GM23338 (cell line): Measurements from ENCODE around the gene ZNF641.

Experiments
- CREB1 ChIP-seq: fragments of 250-450 bp; sonication (Bioruptor Pico); IDR thresholded peaks from 2 replicates; pipeline ENCODE4 v1.5.0; 2020; ENCODE audit warnings: low read depth, mild to moderate bottlenecking, moderate library complexity
- CTCF ChIP-seq, 2 experiments: fragments of 200-600 bp in 1 of 2; sonication (generic) in 1 of 2; conservative IDR thresholded peaks; 2 replicates each; pipeline versions ENCODE4 v1.5.1 to v1.6.1; 2016 to 2017; ENCODE audit warnings: antibody characterized with exemption in 2 of 2, low read depth in 2 of 2, mild to moderate bottlenecking in 2 of 2, moderate library complexity in 1 of 2
- ETS1 ChIP-seq: IDR thresholded peaks from 2 replicates; pipeline ENCODE4 v1.6.1; 2016; ENCODE audit warnings: antibody characterized with exemption
- EZH2 ChIP-seq: fragments of 200-600 bp; sonication (generic); IDR thresholded peaks from one replicate; pipeline ENCODE4 v1.8.0; 2017; ENCODE audit warnings: antibody characterized with exemption, mild to moderate bottlenecking, low read depth; ENCODE audit not compliant: unreplicated experiment
- EZH2phosphoT487 ChIP-seq: fragments of 200-600 bp; sonication (generic); IDR thresholded peaks from one replicate; pipeline ENCODE4 v1.8.1; 2018; ENCODE audit warnings: antibody characterized with exemption; ENCODE audit not compliant: unreplicated experiment
- JUNB ChIP-seq: IDR thresholded peaks from one replicate; pipeline ENCODE4 v1.6.1; 2016; ENCODE audit warnings: antibody characterized with exemption; ENCODE audit not compliant: unreplicated experiment
- NANOG ChIP-seq: IDR thresholded peaks from 2 replicates; pipeline ENCODE4 v1.6.1; 2016; ENCODE audit warnings: antibody characterized with exemption, borderline replicate concordance
- POLR2AphosphoS5 ChIP-seq: IDR thresholded peaks from 2 replicates; pipeline ENCODE4 v1.6.1; 2016; ENCODE audit warnings: antibody characterized with exemption, low read depth
- REST ChIP-seq: IDR thresholded peaks from one replicate; pipeline ENCODE4 v1.6.1; 2018; ENCODE audit warnings: antibody characterized with exemption; ENCODE audit not compliant: unreplicated experiment
- STAT1 ChIP-seq: IDR thresholded peaks from one replicate; pipeline ENCODE4 v1.6.1; 2016; ENCODE audit warnings: antibody characterized with exemption; ENCODE audit not compliant: unreplicated experiment
- ZNF114 ChIP-seq: fragments of 250-450 bp; sonication (Bioruptor Pico); IDR thresholded peaks from 2 replicates; pipeline ENCODE4 v1.5.0; 2020; ENCODE audit warnings: mild to moderate bottlenecking, moderate library complexity
- ZNF331 ChIP-seq: fragments of 250-450 bp; sonication (Bioruptor Pico); IDR thresholded peaks from 2 replicates; pipeline ENCODE4 v1.5.0; 2020; ENCODE audit warnings: low read depth, mild to moderate bottlenecking, moderate library complexity

GRCh38 chr12:48352157-48352760 lies 1.5 kb upstream of the ZNF641 start:
- TF ChIP-seq CTCF (conservative IDR thresholded peaks at IDR 0.05; ENCODE audit: low read depth in 2 of 2) (no peak), EZH2 (no peak), JUNB (no peak), EZH2phosphoT487 (no peak), REST (no peak), POLR2AphosphoS5 (no peak), CREB1 (no peak), STAT1 (no peak), ZNF114 (CRISPR knock-in tag) (no peak), ZNF331 (CRISPR knock-in tag) (no peak), ETS1 (no peak), NANOG (no peak)
